ENCODE measurements around the gene CDK1.

The CDK1 gene

GRCh38 chr10:60777696-60778213 is 523 bp upstream of the CDK1 start:
- no peak for DNase-seq (ENCODE audit: low spot score)

- DNase-seq (ENCODE audit: low spot score), result peak; percentile 28
Measured at GRCh38 chr10:60778971-60779796, 906 bp downstream of the CDK1 start.

- no peak for DNase-seq (ENCODE audit: low spot score)
Measured at GRCh38 chr10:60781661-60782060, 3.4 kb downstream of the CDK1 start.

GRCh38 chr10:60784641-60785040 is 6.4 kb downstream of the CDK1 start:
- no peak for DNase-seq (ENCODE audit: low spot score)

- no peak for DNase-seq (ENCODE audit: low spot score)
Measured at GRCh38 chr10:60788544-60788943, 10.3 kb downstream of the CDK1 start.

- no peak for DNase-seq (ENCODE audit: low spot score)
Measured at GRCh38 chr10:60789340-60789739, 11.1 kb downstream of the CDK1 start.

GRCh38 chr10:60794953-60795352 is 16.7 kb downstream of the CDK1 start:
- no peak for DNase-seq (ENCODE audit: low spot score)

- no peak for DNase-seq (ENCODE audit: low spot score)
Measured at GRCh38 chr10:60795465-60796202, 17.4 kb downstream of the CDK1 start.

GRCh38 chr10:60796481-60796880 is 18.2 kb downstream of the CDK1 start:
- DNase-seq (ENCODE audit: low spot score), result no peak

GRCh38 chr10:60797200-60797599 is 18.9 kb downstream of the CDK1 start:
- DNase-seq (ENCODE audit: low spot score), result no peak

GRCh38 chr10:60798031-60798430 is 19.8 kb downstream of the CDK1 start:
- DNase-seq (ENCODE audit: low spot score), result no peak

- no peak for DNase-seq (ENCODE audit: low spot score)
Measured at GRCh38 chr10:60798870-60799269, 20.6 kb downstream of the CDK1 start.

GRCh38 chr10:60799971-60800650 is 21.8 kb downstream of the CDK1 start:
- no peak for DNase-seq (ENCODE audit: low spot score)

- DNase-seq (ENCODE audit: low spot score), result no peak
Measured at GRCh38 chr10:60800918-60801317, 22.6 kb downstream of the CDK1 start.

GRCh38 chr10:60801522-60801921 is 23.2 kb downstream of the CDK1 start:
- no peak for DNase-seq (ENCODE audit: low spot score)

- no peak for DNase-seq (ENCODE audit: low spot score)
Measured at GRCh38 chr10:60803433-60803832, 25.2 kb downstream of the CDK1 start.

GRCh38 chr10:60803865-60804264 is 25.6 kb downstream of the CDK1 start:
- no peak for DNase-seq (ENCODE audit: low spot score)

- no peak for DNase-seq (ENCODE audit: low spot score)
Measured at GRCh38 chr10:60806921-60807320, 28.6 kb downstream of the CDK1 start.

GRCh38 chr10:60807499-60807898 is 29.2 kb downstream of the CDK1 start:
- DNase-seq (ENCODE audit: low spot score), result no peak

GRCh38 chr10:60808036-60808435 is 29.8 kb downstream of the CDK1 start:
- no peak for DNase-seq (ENCODE audit: low spot score)

GRCh38 chr10:60809157-60809556 is 30.9 kb downstream of the CDK1 start:
- DNase-seq (ENCODE audit: low spot score), result no peak

GRCh38 chr10:60810437-60811182 is 32.3 kb downstream of the CDK1 start:
- DNase-seq (ENCODE audit: low spot score), result peak; percentile 68
